HepG2 (cell line): ENCODE results near the gene TLE1.

Experiments
- ATM ChIP-seq: fragments of 450-650 bp; IDR thresholded peaks from 2 replicates; pipeline ENCODE4 v1.7.1; 2017; ENCODE audit warnings: mild to moderate bottlenecking, borderline replicate concordance
- CEBPG ChIP-seq: IDR thresholded peaks from 2 replicates; pipeline ENCODE4 v1.6.1; 2016
- HMG20B ChIP-seq: conservative IDR thresholded peaks from 2 replicates; pipeline ENCODE4 v1.6.1; 2016; ENCODE audit warnings: missing genetic modification reagents, missing compliant biosample characterization
- KLF9 ChIP-seq: IDR thresholded peaks from 2 replicates; pipeline ENCODE4 v1.6.1; 2016; ENCODE audit warnings: low read depth
- POLR2A ChIP-seq, 2 experiments: IDR thresholded peaks; 2 replicates each; pipeline ENCODE4 v1.6.1; 2011; ENCODE audit warnings: low read depth in 2 of 2, low read length in 2 of 2, mild to moderate bottlenecking in 1 of 2, moderate library complexity in 1 of 2; ENCODE audit not compliant: insufficient read depth in 1 of 2
- RFX3 ChIP-seq: IDR thresholded peaks from 2 replicates; pipeline ENCODE4 v1.6.1; 2016; ENCODE audit warnings: missing biosample characterization, missing genetic modification reagents
- SIN3A ChIP-seq: IDR thresholded peaks from 2 replicates; pipeline ENCODE4 v1.6.1; 2011; ENCODE audit warnings: low read depth, mild to moderate bottlenecking, control low read depth, low read length, borderline replicate concordance
- ZNF747 ChIP-seq: sonication (generic); formaldehyde crosslinking; IDR thresholded peaks from 2 replicates; pipeline ENCODE4 v1.8.1; 2023; ENCODE audit warnings: missing genetic modification reagents, mild to moderate bottlenecking, borderline replicate concordance
- ZNF792 ChIP-seq: IDR thresholded peaks from 2 replicates; pipeline ENCODE4 v1.6.1; 2016
- ZZZ3 ChIP-seq: sonication (generic); formaldehyde crosslinking; IDR thresholded peaks from 2 replicates; pipeline ENCODE4 v1.4.0; 2020; ENCODE audit warnings: missing genetic modification reagents, mild to moderate bottlenecking, borderline replicate concordance
- TF ChIP-seq, protein P1 (sequence below): sonication (generic); IDR thresholded peaks from 2 replicates; pipeline ENCODE4 v1.6.1; 2016; ENCODE audit warnings: low read depth, borderline replicate concordance
- TF ChIP-seq, protein P2 (sequence below): sonication (generic); formaldehyde crosslinking; IDR thresholded peaks from 2 replicates; pipeline ENCODE4 v1.8.1; 2023; ENCODE audit warnings: missing genetic modification reagents, inconsistent platforms, borderline replicate concordance
- TF ChIP-seq, protein P3 (sequence below): sonication (generic); formaldehyde crosslinking; IDR thresholded peaks from 2 replicates; pipeline ENCODE4 v1.5.0; 2020; ENCODE audit warnings: mild to moderate bottlenecking, missing genetic modification reagents, moderate library complexity

DNA sequence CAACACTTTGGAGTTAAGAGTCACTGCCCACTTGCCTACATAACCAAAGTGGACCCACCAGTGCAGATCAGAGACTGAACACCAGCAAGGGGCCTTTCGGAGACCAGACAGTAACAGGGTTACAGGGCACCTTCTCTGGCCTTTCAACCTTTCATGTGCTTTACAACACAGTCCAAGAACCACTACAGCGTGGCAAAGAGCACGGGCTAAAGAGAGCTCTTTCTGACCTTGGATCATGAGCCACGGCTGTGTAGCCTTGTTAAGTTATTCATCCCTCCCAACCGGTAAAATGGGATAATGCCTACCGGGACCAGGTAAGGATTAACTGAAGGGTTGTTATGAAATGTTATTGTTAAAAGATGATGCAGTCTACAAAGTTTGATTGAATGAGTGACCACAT is 75.0 kb downstream of the TLE1 start:
- TF ChIP-seq, protein P1, sequence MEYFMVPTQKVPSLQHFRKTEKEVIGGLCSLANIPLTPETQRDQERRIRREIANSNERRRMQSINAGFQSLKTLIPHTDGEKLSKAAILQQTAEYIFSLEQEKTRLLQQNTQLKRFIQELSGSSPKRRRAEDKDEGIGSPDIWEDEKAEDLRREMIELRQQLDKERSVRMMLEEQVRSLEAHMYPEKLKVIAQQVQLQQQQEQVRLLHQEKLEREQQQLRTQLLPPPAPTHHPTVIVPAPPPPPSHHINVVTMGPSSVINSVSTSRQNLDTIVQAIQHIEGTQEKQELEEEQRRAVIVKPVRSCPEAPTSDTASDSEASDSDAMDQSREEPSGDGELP = no peak
- TF ChIP-seq, protein P2, sequence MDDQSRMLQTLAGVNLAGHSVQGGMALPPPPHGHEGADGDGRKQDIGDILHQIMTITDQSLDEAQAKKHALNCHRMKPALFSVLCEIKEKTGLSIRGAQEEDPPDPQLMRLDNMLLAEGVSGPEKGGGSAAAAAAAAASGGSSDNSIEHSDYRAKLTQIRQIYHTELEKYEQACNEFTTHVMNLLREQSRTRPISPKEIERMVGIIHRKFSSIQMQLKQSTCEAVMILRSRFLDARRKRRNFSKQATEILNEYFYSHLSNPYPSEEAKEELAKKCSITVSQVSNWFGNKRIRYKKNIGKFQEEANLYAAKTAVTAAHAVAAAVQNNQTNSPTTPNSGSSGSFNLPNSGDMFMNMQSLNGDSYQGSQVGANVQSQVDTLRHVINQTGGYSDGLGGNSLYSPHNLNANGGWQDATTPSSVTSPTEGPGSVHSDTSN = no peak
- TF ChIP-seq SIN3A (no peak), KLF9 (CRISPR knock-in tag) (no peak), ATM (no peak), CEBPG (CRISPR knock-in tag) (no peak), ZNF747 (CRISPR knock-in tag) (no peak), ZZZ3 (CRISPR knock-in tag) (no peak), ZNF792 (CRISPR knock-in tag) (no peak), POLR2A (IDR thresholded peaks at IDR 0.05; ENCODE audit: insufficient read depth in 1 of 2, low read depth in 2 of 2, low read length in 2 of 2) (no peak), RFX3 (no peak), HMG20B (CRISPR knock-in tag) (no peak)
- TF ChIP-seq, protein P3, sequence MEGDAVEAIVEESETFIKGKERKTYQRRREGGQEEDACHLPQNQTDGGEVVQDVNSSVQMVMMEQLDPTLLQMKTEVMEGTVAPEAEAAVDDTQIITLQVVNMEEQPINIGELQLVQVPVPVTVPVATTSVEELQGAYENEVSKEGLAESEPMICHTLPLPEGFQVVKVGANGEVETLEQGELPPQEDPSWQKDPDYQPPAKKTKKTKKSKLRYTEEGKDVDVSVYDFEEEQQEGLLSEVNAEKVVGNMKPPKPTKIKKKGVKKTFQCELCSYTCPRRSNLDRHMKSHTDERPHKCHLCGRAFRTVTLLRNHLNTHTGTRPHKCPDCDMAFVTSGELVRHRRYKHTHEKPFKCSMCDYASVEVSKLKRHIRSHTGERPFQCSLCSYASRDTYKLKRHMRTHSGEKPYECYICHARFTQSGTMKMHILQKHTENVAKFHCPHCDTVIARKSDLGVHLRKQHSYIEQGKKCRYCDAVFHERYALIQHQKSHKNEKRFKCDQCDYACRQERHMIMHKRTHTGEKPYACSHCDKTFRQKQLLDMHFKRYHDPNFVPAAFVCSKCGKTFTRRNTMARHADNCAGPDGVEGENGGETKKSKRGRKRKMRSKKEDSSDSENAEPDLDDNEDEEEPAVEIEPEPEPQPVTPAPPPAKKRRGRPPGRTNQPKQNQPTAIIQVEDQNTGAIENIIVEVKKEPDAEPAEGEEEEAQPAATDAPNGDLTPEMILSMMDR = no peak
